GM18873 (cell line): Measurements from ENCODE around the gene INSR.
"Not testable (repeated sequence)": the region's sequence is repeated elsewhere in the genome, so short reads cannot be mapped to it uniquely, and the experiment has no call there.

Experiments
- ATAC-seq: cut with Tn5 transposase; IDR thresholded peaks from one replicate; pipeline ENCODE4 v1.9.1; 2021; ENCODE audit warnings: mild to moderate bottlenecking, moderate library complexity, moderate number of reproducible peaks; ENCODE audit not compliant: unreplicated experiment, low FRiP score

INSR gene

DNA sequence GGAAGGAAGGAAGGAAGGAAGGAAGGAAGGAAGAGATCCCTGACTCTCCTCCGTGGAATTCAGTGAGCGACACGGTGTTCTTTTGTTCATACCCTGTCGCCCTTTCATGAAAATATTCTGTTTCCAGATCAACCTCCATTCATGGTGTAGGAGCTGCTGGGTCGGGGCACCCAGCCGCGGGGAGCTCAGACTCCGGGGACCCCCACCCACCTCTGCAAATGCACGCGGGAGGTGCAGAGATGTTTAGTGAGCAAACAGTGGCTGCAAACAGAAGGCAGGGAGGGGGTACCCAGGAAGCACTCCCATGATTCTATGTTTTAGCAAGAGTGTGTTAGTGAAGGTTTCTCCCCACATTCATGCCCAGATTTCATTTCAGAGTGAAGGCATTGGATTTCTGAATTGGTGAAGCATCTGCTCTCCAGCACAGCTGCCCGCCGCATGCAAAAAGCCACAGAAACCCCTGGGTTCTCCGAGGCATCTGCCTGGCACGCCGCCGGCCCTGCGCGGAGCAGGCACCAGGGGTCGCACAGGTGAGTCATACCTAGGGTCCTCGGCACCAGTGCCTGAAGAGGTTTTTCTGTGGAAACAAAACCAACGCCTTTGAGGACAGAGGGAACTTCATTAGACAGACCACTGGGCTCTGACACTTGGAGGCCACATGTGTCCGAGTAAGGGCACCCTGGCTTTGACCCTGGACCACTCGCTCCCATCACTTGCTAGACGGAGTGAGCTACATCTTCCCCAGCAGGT, 144.1 kb downstream of the INSR start:
- no peak for ATAC-seq

DNA sequence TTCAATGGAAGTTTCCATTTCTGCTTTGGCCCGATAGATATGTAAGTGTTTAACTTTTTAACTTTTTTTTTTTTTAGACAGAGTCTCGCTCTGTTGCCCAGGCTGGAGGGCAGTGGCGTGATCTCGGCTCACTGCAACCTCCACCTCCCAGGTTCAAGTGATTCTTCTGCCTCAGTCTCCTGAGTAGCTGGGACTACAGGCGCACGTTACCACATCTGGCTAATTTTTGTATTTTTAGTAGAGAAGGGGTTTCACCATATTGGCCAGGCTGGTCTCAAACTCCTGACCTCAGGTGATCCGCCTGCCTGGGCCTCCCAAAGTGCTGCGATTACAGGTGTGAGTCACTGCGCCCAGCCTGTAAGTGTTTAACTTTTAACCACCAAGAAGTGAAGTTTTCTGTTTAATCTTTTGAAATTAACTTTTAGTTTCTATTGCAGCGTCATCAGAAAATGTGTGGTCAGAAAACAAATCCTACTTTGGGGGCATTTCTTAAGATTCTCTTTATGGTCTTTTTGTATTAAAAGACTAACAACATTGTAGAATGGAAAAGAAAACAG, 147.0 kb downstream of the INSR start:
- ATAC-seq = not testable (repeated sequence)

DNA sequence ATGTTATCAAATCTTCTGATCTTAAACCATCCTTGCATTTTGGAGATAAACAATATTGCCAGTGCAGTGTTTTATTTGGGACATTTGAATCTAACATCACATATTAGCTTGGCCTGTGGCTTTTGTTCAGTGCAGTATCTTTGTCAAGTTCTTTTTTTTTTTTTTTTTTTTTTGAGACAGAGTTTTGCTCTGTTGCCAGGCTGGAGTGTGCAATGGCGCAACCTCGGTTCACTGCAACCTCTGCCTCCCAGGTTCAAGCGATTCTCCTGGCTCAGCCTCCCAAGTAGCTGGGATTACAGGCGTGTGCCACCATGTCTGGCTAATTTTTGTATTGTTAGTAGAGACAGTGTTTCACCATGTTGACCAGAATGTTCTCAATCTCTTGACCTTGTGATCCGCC, 148.1 kb downstream of the INSR start:
- ATAC-seq = not testable (repeated sequence)

DNA sequence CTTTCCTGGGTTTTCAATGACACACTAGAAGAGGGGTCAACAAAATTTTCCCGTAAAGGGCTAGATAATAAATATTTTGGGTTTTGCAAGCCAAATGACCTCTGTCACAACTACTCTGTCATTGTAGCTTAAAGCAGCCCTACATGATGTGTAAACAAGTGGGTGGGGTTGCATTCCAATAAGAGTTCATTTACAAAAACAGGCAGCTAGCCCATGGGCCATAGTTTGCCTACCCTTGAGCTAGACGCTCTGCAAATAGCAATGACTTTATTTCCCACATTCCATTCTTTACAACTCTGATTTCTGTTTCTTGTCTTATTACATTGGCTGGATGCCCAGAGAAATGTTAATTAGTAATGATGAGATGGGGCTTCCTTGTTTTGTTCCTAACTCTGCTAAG, 148.7 kb downstream of the INSR start:
- no peak for ATAC-seq

DNA sequence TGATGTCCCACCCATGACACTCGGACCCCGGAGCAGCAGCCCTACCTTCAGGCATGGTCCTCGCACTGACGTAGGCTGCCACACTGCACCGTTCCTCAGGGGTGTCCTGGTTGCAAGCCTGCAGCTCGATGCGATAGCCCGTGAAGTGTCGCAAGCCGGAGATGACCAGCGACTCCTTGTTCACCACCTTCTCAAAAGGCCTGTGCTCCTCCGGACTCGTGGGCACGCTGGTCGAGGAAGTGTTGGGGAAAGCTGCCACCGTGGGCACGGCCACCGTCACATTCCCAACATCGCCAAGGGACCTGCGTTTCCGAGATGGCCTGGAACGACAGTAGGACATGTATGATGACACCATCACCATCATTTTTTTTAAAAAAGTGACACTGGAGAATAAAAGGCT, 151.4 kb downstream of the INSR start:
- ATAC-seq = no peak

DNA sequence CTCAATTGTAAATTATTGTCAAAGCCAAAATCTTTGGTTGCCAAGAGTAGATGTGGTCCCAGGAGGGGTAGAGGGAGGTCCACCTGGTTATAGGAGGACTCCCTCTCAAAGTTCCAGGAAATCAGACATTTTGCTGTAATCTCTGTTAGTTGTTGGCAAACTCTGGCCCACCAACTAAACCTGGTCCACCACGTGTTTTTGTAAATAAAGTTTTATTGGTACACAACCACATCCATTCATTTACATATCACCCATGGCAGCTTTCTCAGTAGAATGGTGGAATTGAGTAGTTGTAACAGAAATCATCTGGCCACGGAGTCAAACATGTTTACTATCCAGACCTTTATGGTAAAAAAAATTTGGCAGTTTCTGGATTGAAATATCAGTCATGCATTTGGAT, 154.1 kb downstream of the INSR start:
- no peak for ATAC-seq

DNA sequence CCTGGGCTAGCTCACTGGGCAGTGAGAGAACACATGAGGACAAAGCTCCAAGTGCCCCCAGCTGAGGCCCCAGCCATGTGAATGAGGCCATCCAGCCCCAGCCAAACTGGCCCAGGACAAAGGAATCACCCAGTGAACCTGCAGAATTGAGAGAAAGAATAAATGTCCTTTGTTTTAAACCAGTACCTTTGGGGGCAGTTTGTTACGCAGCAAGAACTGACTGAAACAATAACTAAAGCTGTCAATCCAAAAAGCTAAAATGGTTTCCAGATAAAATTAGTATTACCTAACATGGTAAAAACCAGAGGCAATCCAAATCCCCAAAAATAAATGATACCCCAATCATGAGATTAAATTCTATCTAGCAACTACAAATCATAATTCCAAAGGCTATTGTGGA, 155.1 kb downstream of the INSR start:
- ATAC-seq = no peak

DNA sequence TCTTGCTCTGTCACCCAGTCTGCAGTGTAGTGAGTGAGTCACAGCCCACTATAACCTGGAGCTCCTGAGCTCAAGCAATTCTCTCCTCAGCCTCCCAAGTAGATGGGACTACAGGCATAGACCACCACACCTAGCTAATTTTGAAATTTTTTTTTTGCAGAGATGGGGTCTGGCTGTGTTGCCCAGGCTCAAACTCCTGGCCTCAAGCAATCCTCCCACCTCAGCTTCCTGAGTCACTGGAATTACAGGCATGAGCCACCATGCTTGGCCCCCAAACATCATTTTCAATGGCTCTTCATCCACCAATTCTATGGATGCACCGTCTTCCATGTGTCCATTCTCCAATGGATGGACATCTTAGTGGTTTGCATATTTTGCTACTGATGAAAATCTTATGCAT, 155.8 kb downstream of the INSR start:
- ATAC-seq = no peak

DNA sequence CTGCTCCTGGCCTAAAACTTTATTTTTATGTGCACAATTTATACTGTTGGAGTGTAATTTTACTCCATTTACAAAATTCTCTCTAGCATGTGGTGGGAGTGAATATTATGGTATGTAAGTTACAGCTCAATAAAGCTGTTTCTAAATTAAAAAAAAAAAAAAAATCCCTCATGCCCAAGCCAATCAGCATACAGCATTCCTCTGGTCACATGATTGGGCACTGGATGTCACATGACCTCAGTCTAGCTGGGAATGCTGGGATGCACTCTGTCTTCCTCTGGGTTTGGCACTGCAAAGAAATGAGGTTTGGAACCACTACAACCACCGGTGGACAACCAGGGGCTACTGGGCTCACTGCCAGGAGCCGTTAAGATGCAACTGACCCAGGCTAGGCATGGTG, 157.1 kb downstream of the INSR start:
- ATAC-seq = no peak

DNA sequence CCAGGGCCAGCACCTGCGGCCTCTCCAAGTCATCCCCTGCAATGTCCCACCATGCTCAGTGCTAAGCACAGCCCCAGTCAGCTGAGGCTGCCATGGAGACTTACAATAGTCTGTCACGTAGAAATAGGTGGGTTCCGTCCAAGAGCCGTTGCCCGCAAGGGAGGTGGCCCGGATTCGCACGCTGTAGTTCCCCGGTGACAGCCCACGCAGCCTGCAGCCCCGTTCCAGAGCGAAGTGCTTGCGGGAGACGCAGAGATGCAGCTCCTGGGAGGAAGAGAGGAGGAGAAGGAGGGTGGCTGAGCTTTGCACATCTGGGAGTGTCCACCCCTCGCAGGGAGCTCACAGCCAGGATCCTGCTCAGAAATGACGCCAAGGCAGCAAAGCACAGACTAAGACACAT, 162.2 kb downstream of the INSR start:
- no peak for ATAC-seq

DNA sequence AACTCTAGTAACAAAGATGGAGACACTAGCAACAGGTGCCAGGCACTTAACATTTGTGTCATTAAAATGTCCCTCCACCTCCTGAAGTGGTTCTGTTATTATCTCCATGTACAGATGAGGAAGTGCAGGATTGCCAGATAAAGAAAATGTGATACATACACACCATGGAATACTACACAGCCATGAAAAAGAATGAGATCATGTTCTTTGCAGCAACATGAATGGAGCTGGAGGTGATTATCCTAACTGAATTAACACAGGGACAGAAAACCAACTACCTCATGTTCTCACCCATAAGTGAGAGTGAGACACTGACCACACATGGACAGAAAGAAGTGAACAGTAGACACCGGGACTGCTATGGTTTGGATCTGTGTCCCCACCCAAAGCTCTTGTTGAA, 164.2 kb downstream of the INSR start:
- ATAC-seq = no peak

DNA sequence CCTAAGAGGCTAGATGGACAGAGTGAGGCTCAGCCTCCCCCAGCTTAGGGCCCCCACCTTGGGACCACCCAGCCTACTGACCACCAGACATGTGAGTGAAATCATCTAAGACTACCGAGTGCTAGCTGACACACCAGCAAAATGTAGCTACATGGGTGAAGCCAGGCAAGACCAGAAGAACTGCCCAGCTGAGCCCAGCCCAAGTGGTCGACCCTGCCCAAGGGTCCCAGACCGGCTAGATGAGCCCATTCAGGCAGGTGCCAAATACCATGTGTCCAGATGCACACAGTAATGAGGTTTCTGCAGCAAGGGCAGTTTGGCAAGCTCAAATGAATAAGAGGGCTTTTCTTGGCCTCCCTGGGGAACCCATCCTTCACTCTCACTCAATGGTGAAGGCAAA, 168.1 kb downstream of the INSR start:
- ATAC-seq = no peak

DNA sequence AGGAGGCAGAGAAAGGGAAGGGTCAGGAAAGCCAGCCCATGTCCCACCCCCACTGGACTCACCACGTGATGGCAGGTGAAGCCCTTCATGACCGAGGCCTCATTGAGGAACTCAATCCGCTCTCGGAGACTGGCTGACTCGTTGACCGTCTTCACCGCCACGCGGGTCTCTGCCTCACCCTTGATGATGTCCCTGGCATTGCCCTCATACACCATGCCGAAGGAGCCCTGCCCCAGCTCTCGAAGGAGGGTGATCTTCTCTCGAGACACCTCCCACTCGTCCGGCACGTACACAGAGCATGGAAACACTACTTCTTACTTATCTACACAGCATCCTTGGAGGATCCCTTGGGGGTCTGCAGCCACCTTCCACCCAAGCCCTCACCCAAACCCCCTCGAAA, 169.0 kb downstream of the INSR start:
- ATAC-seq = no peak

DNA sequence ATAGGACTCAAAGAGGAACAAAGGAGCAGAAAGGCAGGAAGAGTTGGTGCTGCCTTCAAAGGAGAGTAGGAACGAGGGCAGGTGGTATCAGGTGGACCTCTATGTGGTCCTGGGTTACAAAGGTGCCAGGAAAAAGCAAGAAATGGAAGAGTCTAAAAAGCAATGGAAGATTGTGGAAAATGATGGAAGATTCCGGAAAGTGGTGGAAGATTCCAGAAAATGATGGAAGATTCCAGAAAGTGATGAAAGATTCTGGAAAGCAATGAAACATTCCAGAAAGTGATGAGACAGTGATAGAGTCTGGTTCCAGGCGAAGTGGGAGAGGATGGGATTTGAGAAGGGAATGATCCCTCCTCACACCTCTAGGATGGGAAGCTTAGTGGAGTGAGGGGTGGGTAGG, 169.4 kb downstream of the INSR start:
- ATAC-seq = no peak

DNA sequence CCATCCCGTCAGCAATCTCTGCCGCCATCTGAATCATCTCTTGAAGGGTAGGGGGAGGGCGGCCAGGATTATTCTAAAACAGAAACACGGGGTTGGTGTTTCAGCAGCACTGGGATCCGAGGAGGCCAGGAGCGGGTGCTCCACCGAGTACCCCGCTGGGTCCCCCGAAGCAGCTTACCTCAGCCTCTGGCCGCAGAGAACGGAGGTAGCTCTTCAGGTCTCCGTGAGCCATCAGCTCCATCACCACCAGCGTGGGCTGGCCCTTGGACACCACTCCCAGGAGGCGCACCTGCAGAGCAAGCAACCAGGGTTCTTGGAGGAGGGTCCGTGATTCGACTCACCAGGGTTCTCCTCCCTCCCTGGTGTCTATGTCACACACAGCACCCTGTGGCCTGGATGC, 171.5 kb downstream of the INSR start:
- no peak for ATAC-seq

DNA sequence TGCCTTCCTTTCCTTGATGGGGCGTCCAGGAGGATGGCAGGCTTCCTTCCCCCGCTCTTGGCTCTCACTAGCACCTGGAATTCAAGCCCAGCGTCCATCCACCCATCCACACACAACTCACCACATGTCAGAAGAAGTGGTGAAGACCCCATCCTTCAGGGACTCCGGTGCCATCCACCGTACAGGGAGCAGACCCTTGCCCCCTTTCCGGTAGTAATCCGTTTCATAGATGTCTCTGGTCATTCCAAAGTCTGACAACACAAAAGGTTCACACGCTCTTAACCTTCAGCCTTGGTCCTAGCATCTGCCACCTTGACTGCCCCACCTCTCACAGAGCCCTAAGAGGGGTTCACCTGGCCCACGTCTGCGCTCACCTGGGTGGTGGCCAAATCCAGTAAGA, 173.7 kb downstream of the INSR start:
- no peak for ATAC-seq

DNA sequence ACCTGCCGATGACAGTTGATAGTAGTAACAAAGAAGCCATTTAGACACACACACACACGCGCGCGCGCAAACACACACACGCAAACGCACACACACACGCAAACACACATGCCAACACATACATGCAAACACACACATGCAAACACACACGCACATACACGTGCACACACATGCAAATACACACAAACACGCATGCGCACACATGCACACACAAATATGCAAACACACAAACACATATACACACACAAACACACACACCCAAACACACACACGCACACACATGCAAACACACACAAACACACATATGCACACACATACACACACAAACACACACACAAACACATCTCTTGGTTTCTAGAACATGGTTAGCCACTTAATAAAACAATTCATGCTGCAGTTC, 174.6 kb downstream of the INSR start:
- ATAC-seq = no peak

DNA sequence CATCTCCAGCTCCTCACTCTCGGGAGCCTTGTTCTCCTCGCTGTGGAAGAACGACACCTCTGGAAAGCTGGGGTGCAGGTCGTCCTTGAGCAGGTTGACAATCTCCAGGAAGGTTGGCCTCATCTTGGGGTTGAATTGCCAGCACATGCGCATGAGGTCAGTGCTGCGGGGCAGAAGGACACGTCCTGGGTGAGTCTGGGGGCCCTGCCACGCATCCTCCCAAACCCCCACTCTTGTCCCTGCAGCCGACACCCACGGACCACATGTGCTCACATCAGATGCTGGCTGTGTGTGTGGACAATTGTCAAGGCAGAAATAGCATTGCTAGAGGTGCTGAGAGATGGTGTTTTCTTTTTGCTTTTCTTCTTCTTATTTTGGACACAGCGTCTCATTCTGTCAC, 177.0 kb downstream of the INSR start:
- ATAC-seq = no peak

DNA sequence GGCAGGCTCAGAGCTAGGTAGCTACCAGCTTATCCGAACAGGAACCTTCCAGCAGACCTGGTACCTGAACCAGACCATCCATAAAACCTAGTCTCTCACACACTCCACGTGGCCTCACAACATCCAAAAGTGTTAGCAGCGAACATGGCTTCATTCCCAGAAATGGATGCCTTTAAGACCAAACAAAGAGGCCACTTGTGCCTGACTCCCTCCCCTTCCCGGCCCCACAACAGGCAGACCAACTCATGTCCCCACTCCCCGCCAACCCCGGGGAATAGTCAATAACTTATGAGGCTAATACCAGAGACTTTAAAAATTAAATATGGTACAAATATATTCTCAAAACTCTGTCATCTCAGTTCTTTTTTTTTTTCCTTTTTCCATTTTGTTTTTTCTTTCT, 178.5 kb downstream of the INSR start:
- ATAC-seq = no peak

DNA sequence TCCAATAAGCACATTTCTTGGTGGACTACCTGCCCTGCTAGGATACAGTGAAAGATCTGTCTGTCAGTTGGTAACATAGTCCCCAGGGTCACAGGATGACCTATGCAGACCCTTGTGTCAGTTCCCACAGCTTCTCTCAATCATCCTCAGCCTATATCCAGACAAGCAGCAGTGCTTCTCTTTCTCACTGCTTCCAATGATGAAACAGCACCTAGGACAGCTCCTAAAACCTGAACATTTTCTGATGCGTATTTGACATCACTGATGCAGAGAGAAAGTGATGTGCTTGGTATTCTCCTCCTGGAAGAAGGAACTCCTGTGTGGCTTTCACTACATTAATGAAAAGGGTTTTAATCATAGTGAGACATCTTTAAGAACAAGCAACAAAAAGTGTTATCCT, 181.0 kb downstream of the INSR start:
- ATAC-seq = no peak

DNA sequence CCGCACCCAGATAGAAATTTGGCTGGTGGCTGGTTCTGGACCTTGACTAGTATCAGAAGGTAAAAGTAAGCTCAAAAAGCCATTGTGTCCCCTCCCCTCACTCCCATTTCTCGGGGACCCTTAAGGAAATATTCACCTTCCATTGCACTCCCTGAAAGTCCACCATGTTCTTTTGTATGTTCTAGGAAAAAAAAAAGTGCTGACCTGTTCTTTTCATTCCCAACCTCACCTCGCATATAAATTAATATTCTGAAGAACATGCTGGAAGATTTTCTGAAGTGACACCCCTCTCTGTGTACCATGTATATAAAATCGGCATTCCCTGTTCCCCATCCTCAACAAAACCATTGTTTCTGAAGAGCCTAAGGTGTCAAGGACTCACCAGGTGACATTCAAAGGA, 181.5 kb downstream of the INSR start:
- no peak for ATAC-seq

DNA sequence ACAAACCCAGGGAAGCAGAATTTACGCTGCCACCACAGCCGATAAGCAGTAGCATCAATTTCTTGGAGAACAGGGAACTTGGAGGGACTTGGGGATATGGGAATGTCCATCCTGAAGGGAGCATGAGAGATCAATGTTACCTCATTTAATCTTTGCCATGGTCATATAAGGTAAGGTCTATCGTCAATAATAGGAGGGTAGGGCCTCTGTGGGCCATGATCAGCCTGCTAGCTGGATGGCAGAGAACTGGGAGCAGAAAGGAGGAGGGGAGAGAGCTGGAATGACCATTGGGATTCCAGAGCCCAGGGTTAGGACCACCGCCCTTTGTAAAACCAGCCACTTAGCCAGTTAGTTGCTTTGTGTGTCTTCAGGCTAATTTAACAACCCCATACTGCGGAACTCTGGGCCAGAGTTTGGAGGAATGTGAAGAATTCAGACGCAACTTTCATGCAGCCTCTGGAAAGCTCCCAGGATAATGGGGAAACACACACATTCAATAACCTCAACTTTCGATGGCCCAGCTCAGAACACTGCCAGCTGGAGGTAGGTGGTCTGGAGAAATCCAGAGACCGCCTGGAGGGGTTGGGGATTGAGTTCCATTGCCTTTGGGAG, 184.4 kb downstream of the INSR start:
- no peak for ATAC-seq
